Stimulated activated CD8-positive, alpha-beta memory T cell treated with anti-CD3 and anti-CD28 coated beads, Interleukin-15, amount 100 ng/mL, for 48 hours (primary cell): Measurements from ENCODE around the gene OR51F2.
"Not testable (repeated sequence)": the region's sequence is repeated elsewhere in the genome, so short reads cannot be mapped to it uniquely, and the experiment has no call there.

ENCODE experiments used
- DNase-seq, 2 donors: peaks; one replicate each; pipeline ENCODE4 v3.0.0-alpha.2; 2020; ENCODE audit warnings: low read depth in 2 of 2

The OR51F2 gene, protein sequence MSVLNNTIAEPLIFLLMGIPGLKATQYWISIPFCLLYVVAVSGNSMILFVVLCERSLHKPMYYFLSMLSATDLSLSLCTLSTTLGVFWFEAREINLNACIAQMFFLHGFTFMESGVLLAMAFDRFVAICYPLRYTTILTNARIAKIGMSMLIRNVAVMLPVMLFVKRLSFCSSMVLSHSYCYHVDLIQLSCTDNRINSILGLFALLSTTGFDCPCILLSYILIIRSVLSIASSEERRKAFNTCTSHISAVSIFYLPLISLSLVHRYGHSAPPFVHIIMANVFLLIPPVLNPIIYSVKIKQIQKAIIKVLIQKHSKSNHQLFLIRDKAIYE

GRCh38 chr11:4821021-4821420, at the start of gene OR51F2:
OR51F2 (plus strand) TSS chr11:4821321; CDS start chr11:4821422, 101 bp downstream.
- no peak for DNase-seq

GRCh38 chr11:4782454-4782853, 38.7 kb upstream of the OR51F2 start:
- no peak for DNase-seq

GRCh38 chr11:4797206-4797605, 23.9 kb upstream of the OR51F2 start:
- DNase-seq, result no peak

DNA sequence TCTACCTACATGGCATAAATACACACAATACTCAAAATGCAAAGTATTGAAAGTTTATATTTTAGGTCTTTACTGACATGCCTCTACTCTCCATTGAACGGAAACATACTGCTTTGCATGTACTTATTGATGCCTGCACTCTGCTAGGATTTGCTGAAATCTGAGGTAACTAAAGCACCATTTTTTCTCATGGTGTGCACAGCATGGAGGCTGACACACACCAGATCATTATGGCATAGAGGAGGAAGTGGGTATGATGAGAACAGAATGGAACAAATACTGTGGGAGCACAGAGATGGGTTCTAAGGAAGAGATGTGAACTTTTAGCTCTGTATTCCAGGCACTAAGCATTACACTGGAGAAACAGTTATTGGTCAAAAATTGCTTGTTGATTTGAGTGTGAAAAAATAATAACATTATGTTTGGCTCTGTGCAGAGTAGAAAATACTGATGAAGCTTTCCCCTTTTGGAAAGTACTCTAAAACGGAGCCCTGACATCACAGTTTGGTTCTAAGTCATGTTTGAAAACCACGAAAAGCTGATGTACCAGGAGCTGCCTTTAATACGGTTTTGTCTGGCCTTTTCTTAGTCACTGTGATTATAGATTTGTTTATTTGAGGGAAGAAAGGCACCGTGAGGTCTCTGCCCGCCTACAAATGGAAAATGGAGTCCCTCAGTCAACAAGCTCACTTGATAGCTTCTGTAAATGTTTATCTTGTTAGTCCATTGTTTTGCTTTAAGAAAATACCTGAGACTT, 22.5 kb upstream of the OR51F2 start:
- DNase-seq, result no peak

DNA sequence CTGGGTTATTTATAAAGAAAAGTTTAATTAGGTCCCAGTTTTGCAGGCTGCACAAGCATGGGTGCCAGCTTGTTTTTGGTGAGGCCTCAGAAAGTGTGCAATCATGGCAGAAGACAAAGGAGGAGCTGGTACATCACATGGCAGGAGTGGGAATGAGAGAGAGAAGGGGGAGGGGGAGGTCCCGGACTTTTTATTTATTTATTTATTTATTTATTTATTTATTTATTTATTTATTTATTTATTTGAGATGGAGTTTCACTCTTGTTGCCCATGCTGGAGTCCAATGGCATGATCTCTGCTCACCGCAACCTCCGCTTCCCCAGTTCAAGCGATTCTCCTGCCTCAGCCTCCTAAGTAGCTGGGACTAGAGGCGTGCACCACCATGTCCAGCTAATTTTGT, 19.8 kb upstream of the OR51F2 start:
- not testable (repeated sequence) for DNase-seq

DNA sequence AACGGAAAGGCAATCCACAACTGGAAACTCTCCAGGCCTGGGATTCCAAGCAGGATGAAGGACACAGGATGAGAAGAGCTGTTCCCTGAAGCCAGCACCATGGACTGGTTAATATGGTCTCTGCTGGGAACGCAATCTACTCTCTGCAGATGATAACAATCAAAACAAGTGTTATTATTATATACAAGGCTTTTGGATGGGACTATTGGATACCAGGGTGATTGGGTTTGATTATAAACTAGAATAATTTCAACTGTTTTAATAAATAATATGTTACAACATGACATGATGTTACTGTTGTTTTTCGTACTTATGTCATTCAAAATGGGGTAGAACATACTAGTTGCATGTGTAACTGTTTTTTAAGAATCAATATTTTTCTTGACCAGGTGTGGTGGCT, 16.8 kb upstream of the OR51F2 start, which contains the start of gene OR52R1:
OR52R1 (minus strand) TSS at position 101 of the 400 bp plus-strand sequence; CDS start at position 101, 0 bp downstream.
- DNase-seq, result no peak

- DNase-seq, result no peak
These were observed 12.6 kb upstream of the OR51F2 start for GRCh38 chr11:4808476-4808875.

DNA sequence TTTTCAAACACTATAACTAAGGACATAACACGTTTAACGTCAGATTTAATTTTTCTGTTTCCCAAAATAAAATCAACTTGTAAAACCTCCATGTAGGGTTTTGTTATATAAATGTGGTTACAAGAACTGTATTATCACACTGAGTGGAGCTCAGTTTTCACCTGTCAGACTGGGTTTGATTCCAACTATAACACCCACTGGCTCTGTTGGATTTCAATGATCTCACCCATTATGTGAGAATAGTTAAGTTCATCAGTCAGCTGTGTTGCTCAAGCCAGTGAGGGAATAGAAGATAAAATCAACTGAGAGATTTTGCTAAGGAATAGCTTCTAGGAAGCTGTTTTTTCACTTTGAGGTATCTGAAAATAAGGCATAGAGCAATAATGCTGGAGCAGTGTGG, 11.9 kb upstream of the OR51F2 start:
- DNase-seq, result no peak

DNA sequence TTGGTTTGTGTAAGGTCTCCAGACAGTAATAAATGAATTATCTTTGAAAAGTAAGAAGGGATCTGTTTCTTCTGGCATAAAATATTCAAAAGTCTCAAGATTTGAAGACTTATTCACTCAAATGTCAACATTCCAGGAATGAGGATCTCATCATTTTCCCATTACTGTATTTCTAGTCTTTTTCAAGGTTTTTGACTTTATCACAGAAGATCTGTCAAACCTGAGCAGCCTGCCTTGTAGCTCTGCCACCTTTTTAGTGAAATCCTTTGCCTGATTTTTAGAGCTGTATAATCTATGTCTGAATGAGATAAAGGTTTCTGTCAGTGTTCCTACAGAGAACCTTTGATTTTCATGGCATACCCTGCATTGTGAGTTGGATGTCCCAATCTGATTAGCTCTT, 4.0 kb downstream of the OR51F2 start:
- DNase-seq, result no peak

DNA sequence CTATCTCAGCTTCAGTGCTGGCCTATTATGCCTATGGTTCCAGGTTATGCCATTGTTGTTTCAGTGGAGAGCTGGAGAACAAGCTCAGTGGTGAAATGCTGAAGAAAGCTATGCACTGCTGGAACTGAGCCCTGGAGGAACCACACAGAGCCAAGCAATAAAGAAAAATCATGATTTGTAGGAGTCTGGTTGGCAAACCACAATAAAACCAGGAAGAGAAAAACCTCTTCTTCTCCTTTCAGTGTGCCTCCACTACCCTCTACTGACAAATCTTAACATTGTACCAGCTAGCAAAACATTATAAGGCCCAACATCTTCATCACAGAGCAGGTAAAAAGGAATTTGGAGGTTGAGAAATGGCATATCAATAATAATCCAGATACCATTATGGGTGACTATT, 5.3 kb downstream of the OR51F2 start:
- DNase-seq, result no peak

DNA sequence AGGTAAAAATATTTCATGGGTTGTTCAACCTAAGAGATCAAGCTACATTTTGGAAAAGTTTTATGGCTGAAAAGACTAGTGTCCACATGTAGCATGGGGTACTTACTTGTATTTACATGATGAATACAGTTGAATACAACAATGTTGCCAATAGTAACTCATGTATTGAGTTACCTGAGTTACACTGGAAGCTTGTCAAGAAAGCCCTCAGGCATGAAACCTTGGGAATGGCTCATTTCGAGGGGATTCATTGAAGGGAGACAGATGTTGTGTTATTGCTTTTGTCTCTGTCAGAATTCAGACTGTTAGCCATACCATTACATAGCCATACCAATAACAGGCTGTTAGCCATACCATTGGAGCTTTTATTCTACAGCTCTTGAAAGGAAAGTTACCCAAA, 9.2 kb downstream of the OR51F2 start:
- no peak for DNase-seq

DNA sequence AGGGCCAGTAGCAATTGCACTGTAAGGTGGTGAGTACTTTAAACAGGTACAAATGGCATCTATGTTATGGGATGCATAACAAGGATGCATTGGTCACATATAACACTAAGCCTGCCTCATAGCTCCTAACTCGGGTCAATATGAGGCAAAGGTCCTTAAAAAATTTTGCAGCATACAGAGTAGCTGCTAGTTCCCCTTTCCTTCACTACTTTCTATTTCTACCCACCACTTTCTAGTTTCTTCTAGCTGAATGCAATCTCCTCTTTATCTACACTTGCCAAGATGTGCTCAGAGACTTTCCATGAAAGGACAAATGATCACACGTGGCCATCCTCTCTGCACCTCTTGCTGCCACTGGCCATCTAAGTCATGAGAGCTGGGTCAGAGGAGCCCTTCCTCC, 9.8 kb downstream of the OR51F2 start:
- DNase-seq, result no peak

- DNase-seq, result no peak
These were observed 18.9 kb downstream of the OR51F2 start for GRCh38 chr11:4839851-4840549.

GRCh38 chr11:4848908-4849532, 27.9 kb downstream of the OR51F2 start, which contains the start of gene OR51S1:
OR51S1 (minus strand) TSS chr11:4849208; CDS start chr11:4849208, 0 bp downstream.
- no peak for DNase-seq

DNA sequence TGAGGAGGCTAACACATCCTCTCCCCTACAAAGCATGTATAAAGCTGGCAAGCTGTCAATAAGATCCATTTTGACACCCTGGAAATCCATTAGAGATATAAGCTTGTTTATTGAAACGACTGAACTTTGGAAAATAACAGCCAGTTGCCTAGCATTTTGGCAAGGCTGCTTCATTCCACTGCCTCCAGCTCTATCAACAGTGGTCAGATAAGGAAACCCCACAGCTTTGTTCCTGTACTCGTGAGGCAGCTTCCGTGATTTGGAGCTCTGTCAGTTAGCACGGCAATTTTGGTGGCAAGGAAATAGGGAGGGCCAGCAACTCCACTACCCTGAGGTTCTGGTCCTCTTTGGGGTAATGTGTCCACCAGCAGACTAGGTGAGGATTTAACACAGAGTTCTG, 29.9 kb downstream of the OR51F2 start:
- DNase-seq, result no peak

DNA sequence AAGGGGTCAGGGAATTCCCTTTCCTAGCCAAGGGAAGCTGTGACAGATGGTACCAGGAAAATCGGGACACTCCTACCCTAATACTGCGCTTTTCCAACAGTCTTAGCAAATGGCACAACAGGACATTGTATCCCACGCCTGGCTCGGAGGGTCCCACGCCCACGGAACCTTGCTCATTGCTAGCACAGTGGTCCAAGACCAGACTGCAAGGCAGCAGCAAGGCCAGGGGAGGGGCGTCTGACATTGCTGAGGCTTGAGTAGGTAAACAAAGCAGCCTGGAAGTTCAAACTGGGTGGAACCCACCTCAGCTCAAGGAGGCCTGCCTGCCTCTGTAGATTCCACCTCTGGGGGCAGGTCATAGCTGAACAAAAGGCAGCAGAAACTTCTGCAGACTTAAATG, 33.2 kb downstream of the OR51F2 start:
- DNase-seq, result not testable (repeated sequence)

DNA sequence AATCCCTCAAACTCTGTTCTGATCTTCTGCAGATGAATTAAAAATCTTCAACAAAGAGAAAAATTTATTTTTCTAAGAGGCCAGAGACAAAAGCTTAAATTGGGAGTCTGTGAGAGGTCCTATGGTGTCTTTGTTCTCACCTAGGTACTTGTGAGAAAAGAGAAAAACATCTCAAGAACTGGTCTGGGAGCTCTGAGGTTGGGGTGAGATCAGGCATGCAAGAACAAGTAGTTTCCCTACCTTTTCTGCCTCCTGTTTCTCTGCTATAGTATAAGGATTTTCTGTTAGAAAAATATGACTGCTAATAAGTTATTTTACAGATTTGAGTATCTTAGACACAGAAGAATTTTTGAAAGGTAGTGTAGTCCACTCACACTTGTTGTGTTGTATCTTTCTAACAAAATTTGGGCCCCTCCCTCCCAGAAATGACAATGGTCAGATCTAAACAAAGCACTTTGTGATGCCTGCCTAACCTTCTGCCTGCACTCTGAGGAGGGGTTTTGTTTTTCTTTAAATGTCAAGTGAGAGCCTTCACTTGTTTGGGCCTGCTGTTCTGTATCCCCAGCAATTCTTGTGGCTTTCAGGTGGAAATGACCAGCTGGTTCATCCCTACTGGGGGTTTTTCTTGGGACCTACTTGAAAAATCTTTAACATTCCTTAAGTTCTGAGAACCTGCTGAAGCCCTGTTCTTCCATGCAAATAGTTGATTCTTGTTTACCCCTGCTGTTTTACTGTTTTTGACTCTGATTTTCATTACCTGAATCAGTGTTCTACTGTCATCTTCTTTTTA, 41.5 kb downstream of the OR51F2 start:
- DNase-seq, result no peak

GRCh38 chr11:4863876-4864275, 42.8 kb downstream of the OR51F2 start:
- no peak for DNase-seq

DNA sequence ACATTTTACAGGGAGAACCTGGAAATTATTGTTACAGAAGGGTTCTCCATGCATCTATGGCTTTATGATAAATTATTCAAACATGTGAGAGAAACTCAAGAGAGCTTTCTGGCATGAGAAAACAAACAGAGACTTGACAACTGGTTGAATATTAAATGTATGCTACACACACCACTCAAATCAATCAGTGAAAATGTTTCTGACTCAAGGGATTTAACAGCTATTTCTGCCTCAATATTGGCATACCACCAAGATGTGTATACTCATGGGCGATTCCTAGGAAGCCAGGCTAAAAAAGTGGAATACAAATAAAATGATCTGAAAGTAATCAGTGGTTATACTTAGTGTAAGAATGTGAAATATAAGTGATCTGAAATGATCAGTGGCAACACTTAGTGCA, 44.7 kb downstream of the OR51F2 start:
- DNase-seq, result no peak
